ENCODE data around the gene MX2. TPM values are rescaled to one million over a fixed set of nuclear protein-coding genes. Genes with fewer than 3 reads are reported as not detected.

MX2 gene
- total RNA-seq, 2 donors from 2014 or later = 1.7 to 4.9 TPM

- Histone ChIP-seq H3K36me3 (no peaks in the 10 kb centered on the region), H3K4me3 (no peak overlapping the region), H3K4me1 (replicated peaks) (no peaks in the 10 kb centered on the region), H3K27ac (no peak overlapping the region), H3K27me3 (replicated peaks; ENCODE audit: insufficient read depth) (no peaks in the 10 kb centered on the region), H3K9me3 (no peaks in the 10 kb centered on the region)
- TF ChIP-seq POLR2A (IDR thresholded peaks at IDR 0.05) = no peak
- no peak for TF ChIP-seq CTCF (IDR thresholded peaks at IDR 0.05)
- no peak for TF ChIP-seq POLR2AphosphoS5 (IDR thresholded peaks at IDR 0.05)
- intact Hi-C loops (cut with DNase I) = no loop called here
- DNase-seq (ENCODE audit: low spot score) = no peak
- 92% methylated on average over 9 of the region's 9 CpGs for WGBS
Measured at GRCh38 chr21:41403331-41403730, 41.5 kb downstream of the MX2 start.

DNA sequence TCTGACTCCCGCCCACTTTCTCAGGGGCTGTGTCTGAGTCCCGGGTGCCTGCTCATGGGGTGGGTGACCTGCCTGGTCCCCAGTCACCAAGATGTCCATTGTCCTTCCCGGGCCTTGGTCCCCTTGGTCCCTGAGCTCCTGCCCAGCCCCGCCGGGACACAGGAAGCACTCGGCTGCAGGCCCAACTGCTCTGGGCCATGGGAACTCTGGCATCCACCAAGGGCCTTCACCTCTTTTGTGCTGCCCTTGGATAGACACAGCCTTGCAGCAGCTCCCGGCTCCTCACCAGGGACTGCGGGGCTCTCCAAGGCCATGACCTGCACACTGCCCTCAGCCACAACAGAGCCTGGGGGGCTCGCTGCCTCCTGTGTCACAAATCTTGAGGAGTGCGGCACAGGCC lies 42.1 kb downstream of the MX2 start:
- Histone ChIP-seq H3K27me3 (replicated peaks; ENCODE audit: insufficient read depth) (no peaks in the 10 kb centered on the region), H3K27ac (no peak overlapping the region), H3K4me1 (replicated peaks) (no peaks in the 10 kb centered on the region), H3K4me3 (no peak overlapping the region), H3K9me3 (no peaks in the 10 kb centered on the region), H3K36me3 (no peaks in the 10 kb centered on the region)
- TF ChIP-seq POLR2A (IDR thresholded peaks at IDR 0.05) = no peak
- TF ChIP-seq CTCF (IDR thresholded peaks at IDR 0.05) = no peak
- no peak for TF ChIP-seq POLR2AphosphoS5 (IDR thresholded peaks at IDR 0.05)
- 95% methylated on average over 10 of the region's 10 CpGs for WGBS
- no peak for DNase-seq (ENCODE audit: low spot score)
- intact Hi-C loops (cut with DNase I) = no loop called here

GRCh38 chr21:41405321-41405720 lies 43.5 kb downstream of the MX2 start:
- Histone ChIP-seq H3K4me3 (no peak overlapping the region), H3K27ac (no peak overlapping the region), H3K27me3 (replicated peaks; ENCODE audit: insufficient read depth) (no peaks in the 10 kb centered on the region), H3K36me3 (no peaks in the 10 kb centered on the region), H3K4me1 (replicated peaks) (no peaks in the 10 kb centered on the region), H3K9me3 (no peaks in the 10 kb centered on the region)
- TF ChIP-seq POLR2AphosphoS5 (IDR thresholded peaks at IDR 0.05) = no peak
- intact Hi-C loops (cut with DNase I) = no loop called here
- DNase-seq (ENCODE audit: low spot score) = no peak
- 98% methylated on average over 4 of the region's 4 CpGs for WGBS

GRCh38 chr21:41406340-41406739 lies 44.5 kb downstream of the MX2 start:
- intact Hi-C loops (cut with DNase I) = no loop called here
- no peaks in the 10 kb centered on the region for H3K36me3 ChIP-seq

GRCh38 chr21:41407541-41408460 lies 46.0 kb downstream of the MX2 start:
- no peak for DNase-seq (ENCODE audit: low spot score)
- intact Hi-C loops (cut with DNase I) = no loop called here
- no peak overlapping the region for H3K4me3 ChIP-seq
- WGBS = 94% methylated on average over 24 of the region's 24 CpGs
- H3K4me1 ChIP-seq (replicated peaks) = no peaks in the 10 kb centered on the region
- H3K27me3 ChIP-seq (replicated peaks; ENCODE audit: insufficient read depth) = no peaks in the 10 kb centered on the region
- no peak overlapping the region for H3K27ac ChIP-seq
- H3K9me3 ChIP-seq = no peaks in the 10 kb centered on the region
- no peaks in the 10 kb centered on the region for H3K36me3 ChIP-seq
- TF ChIP-seq POLR2A (IDR thresholded peaks at IDR 0.05) = no peak
- no peak for TF ChIP-seq CTCF (IDR thresholded peaks at IDR 0.05)
- no peak for TF ChIP-seq POLR2AphosphoS5 (IDR thresholded peaks at IDR 0.05)

More at GRCh38 chr21:41406340-41406739, 44.5 kb downstream of the MX2 start:
- Histone ChIP-seq H3K27me3 (replicated peaks; ENCODE audit: insufficient read depth) (no peaks in the 10 kb centered on the region), H3K9me3 (no peaks in the 10 kb centered on the region), H3K4me1 (replicated peaks) (no peaks in the 10 kb centered on the region), H3K4me3 (no peak overlapping the region), H3K27ac (no peak overlapping the region)
- TF ChIP-seq POLR2A (IDR thresholded peaks at IDR 0.05) (no peak), POLR2AphosphoS5 (IDR thresholded peaks at IDR 0.05) (no peak), CTCF (IDR thresholded peaks at IDR 0.05) (no peak)
- no peak for DNase-seq (ENCODE audit: low spot score)
- 81% methylated on average over 6 of the region's 6 CpGs for WGBS
